DND-41 (cell line): ENCODE results near the gene TBC1D7.

ENCODE experiments used
- CTCF ChIP-seq: IDR thresholded peaks from 2 replicates; pipeline ENCODE4 v1.5.1; 2012; ENCODE audit warnings: borderline replicate concordance, low read length, moderate library complexity, mild to moderate bottlenecking; ENCODE audit not compliant: poor library complexity, severe bottlenecking; ENCODE audit errors: extremely low read depth
- EZH2 ChIP-seq: IDR thresholded peaks from 3 replicates; pipeline ENCODE4 v1.6.1; 2012; ENCODE audit warnings: borderline replicate concordance, low read depth, mild to moderate bottlenecking, moderate library complexity, low read length, inconsistent platforms; ENCODE audit not compliant: severe bottlenecking

- no peak for TF ChIP-seq EZH2
- no peak for TF ChIP-seq CTCF
Observed at GRCh38 chr6:13274707-13275434, 53.5 kb downstream of the TBC1D7 start.
